ENCODE results near the gene RPL18A.

DNA sequence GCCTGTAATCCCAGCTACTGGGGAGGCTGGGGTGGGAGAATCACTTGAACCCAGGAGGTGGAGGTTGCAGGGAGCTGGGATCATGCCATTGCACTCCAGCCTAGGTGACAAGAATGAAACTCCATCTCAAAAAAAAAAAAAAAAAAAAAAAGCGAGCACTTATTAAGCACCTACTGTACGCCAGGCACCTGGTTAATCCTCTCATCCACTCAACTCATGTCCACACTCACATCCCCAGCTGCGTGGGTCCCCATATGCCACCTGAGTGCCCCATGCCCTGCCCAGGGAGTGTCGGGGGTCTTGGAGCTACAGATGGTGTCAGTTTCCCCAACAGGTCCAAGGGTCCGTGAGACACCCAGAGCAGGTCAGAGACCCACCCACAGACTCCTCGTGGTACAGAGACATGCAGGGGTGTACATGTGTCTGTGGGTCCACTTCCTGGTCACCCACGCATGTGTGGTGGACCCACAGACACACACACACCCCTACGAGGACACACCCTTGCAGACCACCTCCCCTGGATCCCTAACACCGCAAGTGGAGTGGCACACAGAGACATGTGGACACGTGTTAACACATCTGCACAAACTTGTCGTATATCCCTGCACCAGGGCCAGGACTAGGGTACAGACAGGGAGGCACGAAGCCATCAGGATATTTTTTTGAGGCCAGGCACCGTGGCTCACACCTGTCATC is 41.9 kb upstream of the RPL18A start:
- TF ChIP-seq, protein P1, sequence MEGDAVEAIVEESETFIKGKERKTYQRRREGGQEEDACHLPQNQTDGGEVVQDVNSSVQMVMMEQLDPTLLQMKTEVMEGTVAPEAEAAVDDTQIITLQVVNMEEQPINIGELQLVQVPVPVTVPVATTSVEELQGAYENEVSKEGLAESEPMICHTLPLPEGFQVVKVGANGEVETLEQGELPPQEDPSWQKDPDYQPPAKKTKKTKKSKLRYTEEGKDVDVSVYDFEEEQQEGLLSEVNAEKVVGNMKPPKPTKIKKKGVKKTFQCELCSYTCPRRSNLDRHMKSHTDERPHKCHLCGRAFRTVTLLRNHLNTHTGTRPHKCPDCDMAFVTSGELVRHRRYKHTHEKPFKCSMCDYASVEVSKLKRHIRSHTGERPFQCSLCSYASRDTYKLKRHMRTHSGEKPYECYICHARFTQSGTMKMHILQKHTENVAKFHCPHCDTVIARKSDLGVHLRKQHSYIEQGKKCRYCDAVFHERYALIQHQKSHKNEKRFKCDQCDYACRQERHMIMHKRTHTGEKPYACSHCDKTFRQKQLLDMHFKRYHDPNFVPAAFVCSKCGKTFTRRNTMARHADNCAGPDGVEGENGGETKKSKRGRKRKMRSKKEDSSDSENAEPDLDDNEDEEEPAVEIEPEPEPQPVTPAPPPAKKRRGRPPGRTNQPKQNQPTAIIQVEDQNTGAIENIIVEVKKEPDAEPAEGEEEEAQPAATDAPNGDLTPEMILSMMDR (conservative IDR thresholded peaks at IDR 0.05; ENCODE audit: low read depth, low read length), result no peak
- TF ChIP-seq EZH2 (IDR thresholded peaks at IDR 0.05; ENCODE audit: low read length, unreplicated experiment), result no peak

All from PC-3 (cell line).